Measurements from ENCODE around the gene NPHP4.

NPHP4 gene

DNA sequence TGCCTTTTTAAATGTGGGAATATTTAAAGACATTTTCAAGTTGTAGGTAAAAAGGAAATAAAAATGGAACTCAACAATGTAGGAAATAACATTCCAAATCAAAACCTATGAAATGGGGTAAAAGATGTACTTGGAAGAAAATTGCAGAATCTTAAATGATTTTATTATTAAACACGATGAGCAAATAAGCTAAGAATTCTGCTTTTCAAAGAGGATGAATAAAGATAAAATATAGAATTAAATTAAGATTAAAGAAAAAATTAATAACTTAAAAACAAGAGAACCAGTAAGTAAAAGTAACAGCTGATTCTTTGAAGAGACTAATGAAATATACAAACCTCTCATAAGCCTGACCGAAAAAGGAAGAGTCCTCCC, 74.0 kb downstream of the NPHP4 start:
- TF ChIP-seq ISL1 (CRISPR knock-in tag; IDR thresholded peaks at IDR 0.05) (no peak), OSR1 (CRISPR knock-in tag; IDR thresholded peaks at IDR 0.05) (no peak), ZNF565 (CRISPR knock-in tag; conservative IDR thresholded peaks at IDR 0.05; ENCODE audit: low read depth) (no peak), CSDC2 (CRISPR knock-in tag; IDR thresholded peaks at IDR 0.05) (no peak), SNAI2 (CRISPR knock-in tag; IDR thresholded peaks at IDR 0.05) (no peak), ZFP3 (CRISPR knock-in tag; IDR thresholded peaks at IDR 0.05) (no peak), TOX (CRISPR knock-in tag; IDR thresholded peaks at IDR 0.05; ENCODE audit: borderline replicate concordance) (no peak), ZNF70 (CRISPR knock-in tag; IDR thresholded peaks at IDR 0.05) (no peak), ZNF8 (CRISPR knock-in tag; IDR thresholded peaks at IDR 0.05) (no peak), GLIS3 (CRISPR knock-in tag; IDR thresholded peaks at IDR 0.05) (no peak), ZFP30 (CRISPR knock-in tag; IDR thresholded peaks at IDR 0.05) (no peak), ZC3H10 (CRISPR knock-in tag; IDR thresholded peaks at IDR 0.05) (no peak), ESRRG (CRISPR knock-in tag; IDR thresholded peaks at IDR 0.05) (no peak)
- TF ChIP-seq, protein P1, sequence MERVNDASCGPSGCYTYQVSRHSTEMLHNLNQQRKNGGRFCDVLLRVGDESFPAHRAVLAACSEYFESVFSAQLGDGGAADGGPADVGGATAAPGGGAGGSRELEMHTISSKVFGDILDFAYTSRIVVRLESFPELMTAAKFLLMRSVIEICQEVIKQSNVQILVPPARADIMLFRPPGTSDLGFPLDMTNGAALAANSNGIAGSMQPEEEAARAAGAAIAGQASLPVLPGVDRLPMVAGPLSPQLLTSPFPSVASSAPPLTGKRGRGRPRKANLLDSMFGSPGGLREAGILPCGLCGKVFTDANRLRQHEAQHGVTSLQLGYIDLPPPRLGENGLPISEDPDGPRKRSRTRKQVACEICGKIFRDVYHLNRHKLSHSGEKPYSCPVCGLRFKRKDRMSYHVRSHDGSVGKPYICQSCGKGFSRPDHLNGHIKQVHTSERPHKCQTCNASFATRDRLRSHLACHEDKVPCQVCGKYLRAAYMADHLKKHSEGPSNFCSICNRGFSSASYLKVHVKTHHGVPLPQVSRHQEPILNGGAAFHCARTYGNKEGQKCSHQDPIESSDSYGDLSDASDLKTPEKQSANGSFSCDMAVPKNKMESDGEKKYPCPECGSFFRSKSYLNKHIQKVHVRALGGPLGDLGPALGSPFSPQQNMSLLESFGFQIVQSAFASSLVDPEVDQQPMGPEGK (CRISPR knock-in tag; IDR thresholded peaks at IDR 0.05; ENCODE audit: borderline replicate concordance): no peak

DNA sequence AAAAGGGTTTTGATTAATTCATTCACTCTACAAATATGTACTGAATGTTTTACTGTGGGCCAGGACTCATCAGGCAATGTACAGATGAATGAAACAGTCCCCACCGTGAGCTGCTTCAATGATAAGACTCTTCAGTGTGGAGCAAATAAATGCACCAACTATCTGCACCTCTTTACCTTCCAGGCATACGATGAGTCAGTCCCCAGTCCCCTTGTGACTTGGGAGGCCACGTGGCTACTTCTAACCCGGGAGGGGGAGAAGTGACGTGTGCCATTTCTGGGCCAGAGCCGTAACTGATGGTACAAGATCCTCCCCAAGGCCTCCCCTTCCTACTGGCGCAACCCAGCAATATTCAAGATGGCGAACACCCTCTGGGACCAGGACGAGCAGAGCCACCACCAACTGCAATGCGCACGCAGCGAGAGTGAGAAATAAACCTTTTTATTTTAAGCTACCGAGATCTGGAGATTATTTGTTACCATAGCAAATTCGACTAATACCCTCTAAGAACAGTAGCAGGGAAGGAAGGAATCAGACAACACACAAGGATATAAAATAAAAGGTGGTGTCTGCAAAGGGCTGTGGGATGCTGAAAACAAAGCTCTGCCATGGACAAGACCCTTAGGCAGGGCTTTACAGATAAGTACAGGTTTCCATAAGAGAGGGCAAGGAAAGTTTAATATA, 74.5 kb downstream of the NPHP4 start:
- ATAC-seq: no peak
- TF ChIP-seq ZNF8 (CRISPR knock-in tag; IDR thresholded peaks at IDR 0.05) (no peak), CSDC2 (CRISPR knock-in tag; IDR thresholded peaks at IDR 0.05) (no peak), GLIS3 (CRISPR knock-in tag; IDR thresholded peaks at IDR 0.05) (no peak), ISL1 (CRISPR knock-in tag; IDR thresholded peaks at IDR 0.05) (no peak), ZFP3 (CRISPR knock-in tag; IDR thresholded peaks at IDR 0.05) (no peak), ZFP30 (CRISPR knock-in tag; IDR thresholded peaks at IDR 0.05) (no peak), PPARA (CRISPR knock-in tag; IDR thresholded peaks at IDR 0.05; ENCODE audit: borderline replicate concordance) (no peak), ARNTL (CRISPR knock-in tag; IDR thresholded peaks at IDR 0.05; ENCODE audit: borderline replicate concordance, low read depth) (no peak)
- TF ChIP-seq, protein P2, sequence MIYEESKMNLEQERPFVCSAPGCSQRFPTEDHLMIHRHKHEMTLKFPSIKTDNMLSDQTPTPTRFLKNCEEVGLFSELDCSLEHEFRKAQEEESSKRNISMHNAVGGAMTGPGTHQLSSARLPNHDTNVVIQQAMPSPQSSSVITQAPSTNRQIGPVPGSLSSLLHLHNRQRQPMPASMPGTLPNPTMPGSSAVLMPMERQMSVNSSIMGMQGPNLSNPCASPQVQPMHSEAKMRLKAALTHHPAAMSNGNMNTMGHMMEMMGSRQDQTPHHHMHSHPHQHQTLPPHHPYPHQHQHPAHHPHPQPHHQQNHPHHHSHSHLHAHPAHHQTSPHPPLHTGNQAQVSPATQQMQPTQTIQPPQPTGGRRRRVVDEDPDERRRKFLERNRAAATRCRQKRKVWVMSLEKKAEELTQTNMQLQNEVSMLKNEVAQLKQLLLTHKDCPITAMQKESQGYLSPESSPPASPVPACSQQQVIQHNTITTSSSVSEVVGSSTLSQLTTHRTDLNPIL (CRISPR knock-in tag; IDR thresholded peaks at IDR 0.05; ENCODE audit: low read depth): no peak
- TF ChIP-seq, protein P3, sequence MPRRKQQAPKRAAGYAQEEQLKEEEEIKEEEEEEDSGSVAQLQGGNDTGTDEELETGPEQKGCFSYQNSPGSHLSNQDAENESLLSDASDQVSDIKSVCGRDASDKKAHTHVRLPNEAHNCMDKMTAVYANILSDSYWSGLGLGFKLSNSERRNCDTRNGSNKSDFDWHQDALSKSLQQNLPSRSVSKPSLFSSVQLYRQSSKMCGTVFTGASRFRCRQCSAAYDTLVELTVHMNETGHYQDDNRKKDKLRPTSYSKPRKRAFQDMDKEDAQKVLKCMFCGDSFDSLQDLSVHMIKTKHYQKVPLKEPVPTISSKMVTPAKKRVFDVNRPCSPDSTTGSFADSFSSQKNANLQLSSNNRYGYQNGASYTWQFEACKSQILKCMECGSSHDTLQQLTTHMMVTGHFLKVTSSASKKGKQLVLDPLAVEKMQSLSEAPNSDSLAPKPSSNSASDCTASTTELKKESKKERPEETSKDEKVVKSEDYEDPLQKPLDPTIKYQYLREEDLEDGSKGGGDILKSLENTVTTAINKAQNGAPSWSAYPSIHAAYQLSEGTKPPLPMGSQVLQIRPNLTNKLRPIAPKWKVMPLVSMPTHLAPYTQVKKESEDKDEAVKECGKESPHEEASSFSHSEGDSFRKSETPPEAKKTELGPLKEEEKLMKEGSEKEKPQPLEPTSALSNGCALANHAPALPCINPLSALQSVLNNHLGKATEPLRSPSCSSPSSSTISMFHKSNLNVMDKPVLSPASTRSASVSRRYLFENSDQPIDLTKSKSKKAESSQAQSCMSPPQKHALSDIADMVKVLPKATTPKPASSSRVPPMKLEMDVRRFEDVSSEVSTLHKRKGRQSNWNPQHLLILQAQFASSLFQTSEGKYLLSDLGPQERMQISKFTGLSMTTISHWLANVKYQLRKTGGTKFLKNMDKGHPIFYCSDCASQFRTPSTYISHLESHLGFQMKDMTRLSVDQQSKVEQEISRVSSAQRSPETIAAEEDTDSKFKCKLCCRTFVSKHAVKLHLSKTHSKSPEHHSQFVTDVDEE (CRISPR knock-in tag; IDR thresholded peaks at IDR 0.05): no peak

More for the DNA sequence above, 74.0 kb downstream of the NPHP4 start:
- no peak for ATAC-seq

DNA sequence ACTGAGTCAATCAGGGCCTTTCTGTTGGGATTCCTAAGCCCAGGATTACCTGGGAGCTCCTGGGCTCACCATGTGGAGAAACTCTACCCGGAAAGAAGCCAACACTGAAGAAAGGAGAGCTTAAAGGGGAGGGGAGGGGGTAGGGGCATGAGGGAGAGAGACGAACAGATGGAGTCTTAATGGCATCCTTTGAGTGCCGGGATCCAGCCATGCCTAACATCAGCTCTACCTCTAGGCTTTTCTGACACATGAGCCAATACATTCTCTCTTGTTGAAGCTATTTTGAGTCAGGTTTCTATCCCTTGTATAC, 75.0 kb downstream of the NPHP4 start:
- ATAC-seq: no peak
- TF ChIP-seq ARNTL (CRISPR knock-in tag; IDR thresholded peaks at IDR 0.05; ENCODE audit: borderline replicate concordance, low read depth): no peak
- TF ChIP-seq, protein P2 (CRISPR knock-in tag; IDR thresholded peaks at IDR 0.05; ENCODE audit: low read depth): no peak
- no peak for TF ChIP-seq ZNF565 (CRISPR knock-in tag; conservative IDR thresholded peaks at IDR 0.05; ENCODE audit: low read depth)
- no peak for TF ChIP-seq ZFP3 (CRISPR knock-in tag; IDR thresholded peaks at IDR 0.05)

DNA sequence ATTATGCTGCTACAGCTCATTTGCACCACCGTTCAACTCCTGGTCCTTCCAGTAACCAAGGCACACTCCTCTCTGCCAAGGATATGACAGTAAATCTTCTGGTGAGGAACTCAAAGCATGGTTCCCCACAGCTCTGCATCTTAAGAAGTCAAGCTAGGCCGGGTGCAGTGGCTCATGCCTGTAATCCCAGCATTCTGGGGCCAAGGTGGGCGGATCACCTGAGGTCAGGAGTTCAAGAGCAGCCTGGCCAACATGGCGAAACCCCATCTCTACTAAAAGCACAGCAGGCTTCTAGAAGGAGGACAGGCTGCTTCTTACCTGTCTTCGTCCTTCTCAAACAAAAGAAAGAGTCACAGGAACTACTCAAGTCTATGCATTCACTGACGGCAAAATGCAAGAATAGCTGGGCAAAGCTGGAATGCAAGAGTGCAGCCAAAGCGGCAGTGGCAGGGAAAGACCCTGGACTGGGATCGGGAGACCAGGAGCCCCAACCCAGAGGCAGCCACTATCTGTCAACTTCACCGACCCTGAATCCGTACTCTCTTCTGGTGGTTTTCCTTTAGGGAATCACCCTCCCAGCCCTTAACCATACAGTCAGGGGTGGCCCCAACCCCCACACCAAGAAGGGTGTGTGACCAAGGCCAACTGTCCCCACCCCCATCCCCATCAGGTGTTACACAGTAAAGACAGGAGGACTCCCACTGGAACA, 75.5 kb downstream of the NPHP4 start:
- no peak for ATAC-seq
- TF ChIP-seq ZC3H10 (CRISPR knock-in tag; IDR thresholded peaks at IDR 0.05) (no peak), TOX (CRISPR knock-in tag; IDR thresholded peaks at IDR 0.05; ENCODE audit: borderline replicate concordance) (no peak), ISL1 (CRISPR knock-in tag; IDR thresholded peaks at IDR 0.05) (no peak), OSR1 (CRISPR knock-in tag; IDR thresholded peaks at IDR 0.05) (no peak), BACH2 (CRISPR knock-in tag; IDR thresholded peaks at IDR 0.05; ENCODE audit: borderline replicate concordance) (no peak), ZNF70 (CRISPR knock-in tag; IDR thresholded peaks at IDR 0.05) (no peak), ZFP3 (CRISPR knock-in tag; IDR thresholded peaks at IDR 0.05) (no peak), ZNF565 (CRISPR knock-in tag; conservative IDR thresholded peaks at IDR 0.05; ENCODE audit: low read depth) (no peak), ARNTL (CRISPR knock-in tag; IDR thresholded peaks at IDR 0.05; ENCODE audit: borderline replicate concordance, low read depth) (no peak), SNAI2 (CRISPR knock-in tag; IDR thresholded peaks at IDR 0.05) (no peak), PPARA (CRISPR knock-in tag; IDR thresholded peaks at IDR 0.05; ENCODE audit: borderline replicate concordance) (no peak), CSDC2 (CRISPR knock-in tag; IDR thresholded peaks at IDR 0.05) (no peak), ZNF8 (CRISPR knock-in tag; IDR thresholded peaks at IDR 0.05) (no peak), ESRRG (CRISPR knock-in tag; IDR thresholded peaks at IDR 0.05) (no peak)
- TF ChIP-seq, protein P3 (CRISPR knock-in tag; IDR thresholded peaks at IDR 0.05): no peak
- TF ChIP-seq, protein P4, sequence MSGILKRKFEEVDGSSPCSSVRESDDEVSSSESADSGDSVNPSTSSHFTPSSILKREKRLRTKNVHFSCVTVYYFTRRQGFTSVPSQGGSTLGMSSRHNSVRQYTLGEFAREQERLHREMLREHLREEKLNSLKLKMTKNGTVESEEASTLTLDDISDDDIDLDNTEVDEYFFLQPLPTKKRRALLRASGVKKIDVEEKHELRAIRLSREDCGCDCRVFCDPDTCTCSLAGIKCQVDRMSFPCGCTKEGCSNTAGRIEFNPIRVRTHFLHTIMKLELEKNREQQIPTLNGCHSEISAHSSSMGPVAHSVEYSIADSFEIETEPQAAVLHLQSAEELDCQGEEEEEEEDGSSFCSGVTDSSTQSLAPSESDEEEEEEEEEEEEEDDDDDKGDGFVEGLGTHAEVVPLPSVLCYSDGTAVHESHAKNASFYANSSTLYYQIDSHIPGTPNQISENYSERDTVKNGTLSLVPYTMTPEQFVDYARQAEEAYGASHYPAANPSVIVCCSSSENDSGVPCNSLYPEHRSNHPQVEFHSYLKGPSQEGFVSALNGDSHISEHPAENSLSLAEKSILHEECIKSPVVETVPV (CRISPR knock-in tag; IDR thresholded peaks at IDR 0.05): no peak
